ENCODE data around the gene CHRDL2.

Gene CHRDL2

DNA sequence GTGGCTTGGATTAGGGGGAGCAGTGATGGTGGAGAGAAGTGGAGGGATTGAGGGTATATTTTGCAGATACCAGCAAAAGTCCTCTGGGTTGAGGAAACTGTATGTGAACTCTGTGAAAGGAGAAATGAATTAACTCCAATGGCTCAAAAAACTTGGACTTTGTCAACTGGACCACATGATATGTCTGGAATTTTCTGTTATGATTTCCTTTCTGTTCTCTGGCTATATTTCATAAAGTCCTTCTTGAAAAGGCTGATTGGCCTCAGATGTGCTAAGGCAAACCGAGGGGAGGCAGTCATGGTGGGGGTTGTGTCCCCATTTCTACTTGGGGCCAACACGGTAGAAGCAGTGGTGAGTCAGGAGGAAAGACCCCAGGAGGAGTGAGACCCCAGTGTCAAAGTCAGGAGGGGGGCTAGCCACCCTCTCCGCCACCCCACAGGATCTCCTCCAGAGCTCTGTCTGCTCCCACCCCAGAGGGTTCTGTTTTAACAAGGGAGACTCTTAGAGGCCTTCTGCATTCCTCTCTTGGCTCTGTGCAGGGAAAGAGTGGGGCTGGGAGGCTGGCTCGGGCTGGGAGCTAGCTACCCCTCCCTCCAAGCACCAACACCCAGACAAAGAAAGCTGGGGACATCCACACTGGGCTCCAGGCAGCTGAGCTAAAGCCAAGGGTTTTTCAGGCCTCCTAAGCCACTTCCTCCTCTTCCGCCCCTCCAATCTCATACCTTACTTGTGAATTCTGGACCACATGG, 13.8 kb downstream of the CHRDL2 start:
- no peak for DNase-seq (ENCODE audit: low read depth)

DNA sequence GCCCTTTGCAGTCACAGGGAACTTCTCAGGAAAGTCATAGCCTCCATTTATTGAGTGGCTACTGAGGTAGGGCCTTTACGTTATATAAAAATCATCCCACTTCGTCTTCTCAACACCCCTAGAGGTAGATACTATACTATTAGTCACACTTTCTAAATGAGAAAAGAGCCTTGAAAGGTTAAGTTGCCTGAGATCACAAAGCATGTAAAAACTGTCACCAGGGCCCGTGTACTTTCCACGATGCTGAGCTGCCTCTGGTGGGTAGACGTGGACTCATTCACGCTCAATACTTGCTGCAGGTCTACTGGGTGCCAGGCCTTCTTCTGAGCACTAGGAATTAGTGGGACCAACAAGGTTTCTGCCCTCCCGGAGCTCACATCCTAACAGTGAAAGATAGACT, 16.3 kb downstream of the CHRDL2 start:
- DNase-seq (ENCODE audit: low read depth) = no peak
- H3K4me3 ChIP-seq (ENCODE audit: low read depth, low read length) = no peak overlapping the region

More for the DNA sequence above, 13.8 kb downstream of the CHRDL2 start:
- H3K4me3 ChIP-seq (ENCODE audit: low read depth, low read length) = no peak overlapping the region

DNA sequence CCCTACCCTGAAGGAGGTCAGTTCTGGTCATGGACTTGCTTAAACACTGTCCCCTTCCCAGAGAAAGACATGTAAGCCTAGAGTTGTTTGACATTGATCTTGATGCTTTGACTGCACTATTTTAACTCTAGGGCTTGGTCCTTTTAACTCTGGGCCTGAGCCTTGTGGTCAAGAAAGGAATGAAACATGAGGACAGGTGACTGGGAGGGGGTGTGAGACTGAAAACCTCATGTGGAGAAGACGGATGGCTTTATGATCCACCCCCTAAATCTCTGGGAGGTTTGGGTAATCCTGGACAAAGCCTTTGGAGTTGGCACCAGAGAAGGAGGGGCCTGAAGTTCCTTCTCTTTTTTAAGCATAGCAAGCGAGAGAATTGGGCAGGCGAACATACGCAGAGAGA, 17.5 kb downstream of the CHRDL2 start:
- H3K4me3 ChIP-seq (ENCODE audit: low read depth, low read length) = no peak overlapping the region

DNA sequence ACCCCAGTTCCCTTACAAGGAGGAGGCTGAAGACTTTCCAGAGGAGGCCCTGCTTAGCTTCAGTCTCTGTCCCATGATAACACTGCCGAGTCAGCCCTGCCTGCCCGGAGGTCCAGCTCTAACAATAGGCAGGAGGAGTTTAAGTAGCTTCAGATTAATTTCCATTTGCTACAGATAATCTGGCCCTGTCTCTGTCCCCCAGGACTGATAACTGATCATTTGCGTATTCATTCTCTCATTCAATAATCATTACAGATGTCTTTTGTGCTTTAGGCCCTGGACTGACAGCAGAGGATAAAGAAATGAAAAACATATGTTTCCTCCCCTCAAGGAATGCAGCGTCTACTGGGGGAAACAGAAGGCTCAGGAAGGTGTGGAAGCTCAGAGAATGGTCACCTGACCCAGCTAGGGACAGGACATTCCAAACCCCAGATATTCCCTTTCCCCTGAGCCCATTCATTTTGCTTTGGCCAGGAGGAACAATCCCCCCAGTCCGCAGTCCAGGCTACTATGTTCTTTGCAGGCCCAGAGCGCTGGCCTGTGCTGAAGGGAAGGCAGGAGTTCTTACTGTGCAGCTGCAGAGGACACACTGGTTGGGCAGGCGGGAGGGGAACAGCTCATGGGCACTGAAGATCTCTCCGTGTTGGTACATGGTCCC, 20.8 kb downstream of the CHRDL2 start:
- H3K4me3 ChIP-seq (ENCODE audit: low read depth, low read length) = no peak overlapping the region
- no peak for DNase-seq (ENCODE audit: low read depth)

More for the DNA sequence above, 17.5 kb downstream of the CHRDL2 start:
- DNase-seq (ENCODE audit: low read depth) = no peak

DNA sequence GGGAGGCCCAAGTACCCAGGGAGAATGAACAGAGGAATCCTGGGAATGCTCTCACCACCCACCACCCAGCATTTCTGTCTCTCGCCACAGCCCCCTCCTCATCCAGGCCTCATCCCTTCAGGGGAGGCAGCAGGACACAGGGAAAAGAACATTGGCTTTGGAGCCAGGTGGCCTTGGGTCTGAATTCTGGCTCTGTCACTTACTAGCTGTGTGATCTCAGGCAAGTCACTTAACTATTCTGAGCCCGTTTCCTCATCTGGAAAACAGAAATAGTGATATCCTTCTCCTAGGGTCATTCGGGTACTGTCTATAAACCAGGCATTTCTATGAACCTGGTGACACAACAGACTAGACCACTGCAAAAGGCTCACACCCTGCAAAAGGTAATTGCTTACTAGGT, 22.1 kb downstream of the CHRDL2 start:
- no peak for DNase-seq (ENCODE audit: low read depth)
- no peak overlapping the region for H3K4me3 ChIP-seq (ENCODE audit: low read depth, low read length)

DNA sequence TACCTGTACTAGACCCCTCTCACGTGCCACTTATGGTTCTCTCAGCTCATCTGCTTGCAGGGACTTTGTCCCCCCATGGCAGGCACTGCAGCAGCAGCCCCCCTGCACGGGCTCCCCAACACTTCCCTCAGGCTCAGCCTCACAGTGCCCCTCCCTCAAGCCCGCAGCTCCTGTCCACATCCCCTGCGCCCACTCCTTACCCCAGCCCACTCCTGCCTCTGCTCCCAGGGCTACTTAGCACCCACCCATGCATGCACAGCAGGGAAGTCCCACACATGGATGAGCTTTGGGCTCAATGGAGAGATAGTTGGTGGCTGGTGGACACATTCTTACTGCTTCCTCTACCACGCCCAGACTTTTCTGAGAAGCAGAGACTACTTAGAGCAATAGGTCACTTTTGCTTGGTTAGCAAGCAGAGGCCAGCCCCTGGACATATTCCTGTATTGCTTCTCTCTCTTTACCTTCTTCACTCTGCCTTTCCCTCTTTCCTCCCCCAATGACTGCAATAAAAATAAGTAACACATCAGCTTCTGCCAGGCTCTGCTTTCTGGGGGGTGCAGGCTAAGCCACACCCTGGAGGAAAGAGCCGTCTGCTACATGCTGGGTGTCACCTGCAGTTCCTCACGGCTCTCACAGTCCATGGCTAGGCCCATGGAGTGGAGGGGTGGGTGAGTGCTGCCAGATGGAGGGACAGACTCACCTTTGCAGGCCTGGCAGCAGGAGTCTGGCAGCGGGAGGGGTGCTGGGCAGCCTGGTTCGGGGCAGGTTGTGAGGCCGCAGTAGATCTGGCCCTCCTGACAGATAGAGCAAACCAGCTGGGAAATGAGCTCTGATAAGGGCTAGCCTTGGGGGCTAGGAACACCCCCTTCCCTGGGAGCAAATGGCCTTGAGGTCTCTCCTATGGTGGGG, 23.4 kb downstream of the CHRDL2 start:
- H3K4me3 ChIP-seq (ENCODE audit: low read depth, low read length) = no peak overlapping the region
- DNase-seq (ENCODE audit: low read depth) = no peak

DNA sequence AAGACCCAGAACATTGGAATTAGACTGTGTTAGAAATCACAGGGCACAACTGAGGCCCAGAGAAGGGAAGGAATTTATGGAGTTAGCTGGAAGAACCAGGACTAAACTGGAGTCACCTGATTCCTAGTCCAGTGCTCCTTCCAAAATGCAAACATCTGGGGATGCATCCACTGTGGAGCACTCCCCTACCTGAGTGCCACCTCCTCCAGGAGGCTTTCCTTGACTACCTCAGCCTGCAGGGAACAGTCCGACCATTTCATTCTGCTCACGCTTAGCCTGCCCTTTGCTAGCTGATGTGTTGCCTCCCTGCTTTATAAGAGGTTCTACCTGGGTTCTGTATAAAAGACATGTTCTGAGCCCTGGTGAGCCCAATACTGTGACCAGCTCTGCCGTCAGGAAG, 24.0 kb downstream of the CHRDL2 start:
- DNase-seq (ENCODE audit: low read depth) = no peak

DNA sequence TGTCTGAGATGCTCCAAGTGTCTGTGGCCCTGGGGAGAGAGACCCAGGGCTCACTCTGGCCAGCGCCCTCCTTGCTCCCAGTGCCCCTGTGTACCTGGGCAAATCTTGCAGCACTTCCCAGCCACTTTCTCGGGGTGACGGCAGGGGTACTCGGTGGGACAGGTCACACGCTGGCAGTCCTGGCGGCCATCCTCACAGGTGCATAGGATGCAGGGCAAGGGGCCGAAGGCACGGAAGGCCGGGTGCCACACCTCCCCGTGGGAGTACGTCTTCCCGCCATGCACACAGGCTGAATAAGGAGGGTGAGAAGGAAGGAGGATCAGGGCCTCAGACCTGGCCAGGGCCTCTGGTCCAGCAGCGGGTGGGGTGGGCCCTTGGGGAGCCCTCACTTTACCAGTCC, 28.0 kb downstream of the CHRDL2 start:
- no peak for DNase-seq (ENCODE audit: low read depth)
- no peak overlapping the region for H3K4me3 ChIP-seq (ENCODE audit: low read depth, low read length)

More for the DNA sequence above, 24.0 kb downstream of the CHRDL2 start:
- H3K4me3 ChIP-seq (ENCODE audit: low read depth, low read length) = no peak overlapping the region

DNA sequence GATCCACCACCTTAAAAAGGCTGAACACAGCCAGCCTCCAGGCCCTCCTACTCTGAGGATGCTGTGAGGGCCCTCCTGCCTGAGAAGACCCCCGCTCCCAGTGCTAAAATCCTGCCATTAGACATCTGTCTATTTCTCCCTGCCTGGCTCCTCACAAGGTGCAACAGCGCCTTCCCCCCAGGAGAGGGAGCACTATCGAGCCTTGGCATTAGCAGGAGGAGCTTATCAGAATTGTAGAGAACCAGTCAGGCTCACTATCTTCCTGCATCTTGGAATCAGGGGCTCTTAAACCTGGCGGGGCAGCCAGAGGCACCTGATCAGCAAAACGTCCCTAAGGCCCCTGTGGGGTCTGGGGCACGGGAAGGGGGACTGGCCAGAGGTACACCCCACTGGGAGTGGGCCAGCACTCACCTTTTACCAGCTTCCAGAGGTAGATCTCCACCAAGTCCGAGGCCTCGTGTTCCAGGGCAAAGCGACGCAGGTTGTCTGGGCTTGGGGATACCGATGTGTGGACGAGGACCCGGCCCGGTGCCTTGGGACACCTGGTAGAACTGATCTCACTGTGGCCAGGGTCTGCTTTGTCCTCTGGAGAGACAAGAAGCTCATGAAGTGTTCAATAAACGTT, 28.7 kb downstream of the CHRDL2 start:
- DNase-seq (ENCODE audit: low read depth) = no peak
- H3K4me3 ChIP-seq (ENCODE audit: low read depth, low read length) = no peak overlapping the region

DNA sequence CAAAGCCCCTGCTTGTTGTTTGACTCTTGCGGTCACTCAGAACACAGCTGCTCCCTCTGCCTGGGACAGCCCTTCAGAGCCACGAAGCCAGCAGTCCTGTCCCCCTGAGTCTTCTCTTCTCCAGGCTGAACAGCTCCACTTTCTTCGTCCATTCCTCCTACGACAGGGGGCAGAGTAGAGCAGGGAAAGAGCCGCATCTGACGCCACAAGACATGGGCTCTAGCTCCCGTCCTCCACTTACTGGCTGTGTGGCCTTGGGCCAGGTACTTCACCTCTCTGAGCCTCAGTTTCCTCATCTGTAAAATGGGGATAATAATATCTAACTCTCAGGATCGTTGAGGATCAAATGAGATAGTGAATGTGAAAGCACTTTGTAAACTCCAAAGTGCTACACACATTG, 29.9 kb downstream of the CHRDL2 start:
- no peak for DNase-seq (ENCODE audit: low read depth)
- no peak overlapping the region for H3K4me3 ChIP-seq (ENCODE audit: low read depth, low read length)

DNA sequence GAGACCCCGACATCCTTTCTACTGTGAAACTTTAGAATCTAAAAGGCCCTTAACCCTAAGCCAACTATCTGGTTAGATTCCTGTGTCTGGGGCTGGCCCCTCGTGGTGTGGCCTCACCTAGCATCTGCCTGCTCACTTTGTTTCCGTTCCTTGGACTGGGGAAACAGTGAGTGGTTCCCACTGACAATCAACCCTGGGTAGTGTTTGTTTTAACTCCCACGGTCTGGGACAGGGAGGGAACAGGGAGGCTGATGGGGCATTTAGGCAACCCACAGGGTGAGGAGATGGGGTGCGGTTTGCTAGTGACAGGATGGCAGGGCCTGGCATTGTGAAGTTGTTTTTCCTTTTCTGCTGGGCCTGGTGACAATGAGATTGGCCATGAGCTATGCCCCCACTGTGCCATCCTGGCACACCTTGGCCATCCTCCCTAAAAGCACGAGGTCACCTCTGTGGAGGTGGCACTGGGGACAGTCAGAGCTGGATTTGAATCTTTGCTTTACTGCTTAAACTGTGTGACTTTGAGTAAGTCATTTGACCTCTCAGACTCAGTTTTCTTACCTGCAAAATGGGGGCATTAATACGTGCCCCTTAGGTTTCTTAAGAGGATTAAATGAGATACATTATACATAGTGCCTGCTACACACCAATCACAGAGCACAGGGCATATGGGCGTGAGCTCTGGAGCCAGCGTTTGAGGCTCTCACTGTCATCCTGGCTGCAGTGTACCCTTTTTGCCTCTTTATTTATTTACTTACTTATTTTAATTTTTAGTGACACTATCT, 31.4 kb downstream of the CHRDL2 start:
- H3K4me3 ChIP-seq (ENCODE audit: low read depth, low read length) = no peak overlapping the region
- no peak for DNase-seq (ENCODE audit: low read depth)

DNA sequence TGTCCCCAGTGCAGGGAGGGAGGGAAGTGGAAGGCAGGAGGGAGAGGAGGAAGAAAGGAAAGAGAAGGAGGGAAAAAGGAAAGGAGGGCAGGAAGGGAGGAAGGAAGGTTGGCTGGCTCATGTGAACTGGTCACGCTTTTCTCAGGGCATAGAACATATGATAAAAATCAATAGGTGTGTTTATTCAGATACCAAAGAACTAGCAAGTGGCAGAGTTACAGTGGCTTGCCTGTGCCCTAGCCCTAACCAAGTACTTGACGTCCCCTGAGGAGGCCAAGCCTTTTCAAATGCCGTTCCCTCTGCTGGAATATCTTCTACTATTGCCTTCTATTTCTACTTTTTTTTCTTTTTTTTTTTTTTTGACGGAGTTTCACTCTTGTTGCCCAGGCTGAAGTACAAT, 33.5 kb downstream of the CHRDL2 start:
- no peak overlapping the region for H3K4me3 ChIP-seq (ENCODE audit: low read depth, low read length)

DNA sequence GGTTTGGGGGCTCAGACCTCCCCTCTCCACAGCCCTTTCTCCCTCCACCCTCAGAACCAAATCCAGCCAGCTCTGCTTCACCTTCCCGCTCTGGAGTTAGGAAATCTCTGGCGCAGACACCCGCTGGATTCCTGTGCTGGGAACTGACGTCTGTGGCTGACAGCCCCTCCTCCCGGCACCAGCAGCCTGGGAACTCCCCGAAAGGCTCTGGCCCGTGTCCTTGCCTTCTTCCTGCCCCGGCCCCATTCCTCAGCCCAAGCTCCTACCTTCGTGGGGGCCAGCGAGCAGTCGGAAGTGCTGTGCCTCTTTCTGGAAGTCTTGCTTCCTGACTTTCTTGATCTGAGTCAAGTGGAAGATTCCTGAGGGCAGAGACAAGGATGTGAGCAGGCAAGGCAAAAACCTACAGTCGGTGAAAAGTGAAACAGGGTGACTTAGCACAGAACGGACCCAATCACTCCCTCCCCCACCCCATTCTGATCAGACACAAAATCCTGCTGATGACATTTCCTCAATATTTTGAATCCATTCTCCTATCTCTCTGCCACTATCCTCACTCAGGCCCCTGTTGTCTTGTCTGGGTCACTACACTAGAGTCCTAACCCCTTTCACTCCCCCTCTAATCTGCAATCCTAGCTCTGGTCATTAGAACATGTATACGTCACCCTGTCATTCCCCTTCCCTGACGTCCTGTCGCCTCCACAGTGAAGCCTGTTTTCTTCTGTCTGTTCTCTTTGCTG, 34.1 kb downstream of the CHRDL2 start:
- H3K4me3 ChIP-seq (ENCODE audit: low read depth, low read length) = no peak overlapping the region
- DNase-seq (ENCODE audit: low read depth) = peak; percentile 92

More for the DNA sequence above, 33.5 kb downstream of the CHRDL2 start:
- DNase-seq (ENCODE audit: low read depth) = no peak

DNA sequence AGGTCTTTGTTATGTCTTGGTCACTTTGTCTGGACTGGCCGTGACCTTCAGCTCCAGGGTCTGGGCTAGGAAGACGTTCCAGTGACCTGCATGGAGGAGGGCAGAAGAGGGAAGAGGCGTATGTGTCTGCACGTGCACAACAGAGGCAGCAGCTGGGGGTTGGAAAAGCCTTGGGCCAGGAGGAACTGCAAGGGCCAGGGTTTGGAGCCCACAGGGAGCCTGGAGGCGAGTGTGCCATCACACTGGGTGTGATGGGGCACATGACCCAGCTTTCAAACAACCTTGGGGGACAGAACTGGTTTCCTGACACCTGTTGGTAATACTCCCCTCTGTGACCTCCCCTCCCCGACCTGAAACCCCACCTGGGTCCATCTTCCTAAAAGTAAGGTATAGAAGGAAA, 34.7 kb downstream of the CHRDL2 start:
- no peak overlapping the region for H3K4me3 ChIP-seq (ENCODE audit: low read depth, low read length)
- no peak for DNase-seq (ENCODE audit: low read depth)

DNA sequence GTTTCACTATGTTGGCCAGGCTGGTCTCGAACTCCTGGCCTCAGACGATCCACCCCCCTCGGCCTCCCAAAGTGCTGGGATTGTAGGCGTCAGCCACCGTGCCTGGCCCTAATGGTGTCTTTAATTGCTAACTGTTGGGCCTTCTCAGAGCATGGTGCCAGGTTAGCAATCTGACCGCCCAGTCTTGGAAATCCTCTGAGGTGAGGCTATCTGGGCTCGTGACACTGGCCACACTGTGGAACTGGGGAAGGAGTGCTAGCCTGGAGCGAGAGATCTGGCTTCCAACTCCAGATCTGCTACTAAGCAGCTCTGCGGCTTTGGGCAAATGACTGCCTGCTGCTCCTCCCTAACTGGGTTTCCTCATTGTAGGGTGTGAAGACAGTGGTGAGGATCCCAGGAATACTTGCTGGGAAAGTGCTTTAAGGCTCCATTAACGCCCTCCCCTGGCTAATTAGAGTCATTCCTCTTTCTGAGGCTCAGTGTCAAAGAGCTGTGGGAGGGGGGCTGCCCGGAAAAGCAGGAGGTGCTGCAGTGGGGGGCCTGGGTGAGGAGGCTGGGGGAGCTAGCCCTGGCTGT, 35.4 kb downstream of the CHRDL2 start:
- H3K4me3 ChIP-seq (ENCODE audit: low read depth, low read length) = no peak overlapping the region
- DNase-seq (ENCODE audit: low read depth) = no peak

DNA sequence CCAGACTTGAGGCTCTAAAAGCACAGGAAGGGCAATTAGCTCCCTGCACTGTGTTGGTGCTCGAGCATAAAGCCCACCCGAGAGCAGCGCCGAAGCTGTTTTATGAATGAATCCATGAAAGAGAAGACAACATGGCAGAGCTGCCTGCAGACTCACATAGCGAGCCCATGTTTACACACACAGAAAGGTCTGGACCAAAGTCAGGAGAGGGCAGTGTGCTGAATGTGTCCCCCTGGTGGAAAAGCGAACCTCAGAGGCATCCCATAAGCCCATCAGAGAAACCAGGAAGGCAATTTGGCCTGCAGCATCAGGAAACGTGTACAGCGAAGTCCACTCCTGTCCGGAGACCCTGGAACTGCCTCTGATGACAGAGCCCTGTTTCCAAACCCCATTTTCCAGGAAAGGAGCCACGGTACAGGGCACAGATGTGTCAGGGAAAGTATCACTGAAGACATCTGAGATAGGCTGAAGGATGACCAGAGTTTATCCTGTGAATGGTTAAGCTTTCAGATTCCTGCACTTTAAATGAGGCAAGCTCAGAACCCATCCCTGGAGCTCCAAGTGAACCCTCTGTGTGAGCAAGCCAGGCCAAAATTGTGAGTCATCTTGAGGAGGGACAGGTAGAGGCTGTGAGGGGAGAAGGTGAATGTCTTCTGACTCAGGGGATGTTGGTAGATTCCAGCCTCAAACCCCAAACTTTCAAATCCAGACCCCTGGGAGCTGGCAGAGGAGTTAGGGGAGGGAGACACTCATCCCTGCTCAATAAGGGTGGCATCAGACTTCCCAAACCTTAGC, 36.9 kb downstream of the CHRDL2 start:
- DNase-seq (ENCODE audit: low read depth) = no peak
- no peak overlapping the region for H3K4me3 ChIP-seq (ENCODE audit: low read depth, low read length)

DNA sequence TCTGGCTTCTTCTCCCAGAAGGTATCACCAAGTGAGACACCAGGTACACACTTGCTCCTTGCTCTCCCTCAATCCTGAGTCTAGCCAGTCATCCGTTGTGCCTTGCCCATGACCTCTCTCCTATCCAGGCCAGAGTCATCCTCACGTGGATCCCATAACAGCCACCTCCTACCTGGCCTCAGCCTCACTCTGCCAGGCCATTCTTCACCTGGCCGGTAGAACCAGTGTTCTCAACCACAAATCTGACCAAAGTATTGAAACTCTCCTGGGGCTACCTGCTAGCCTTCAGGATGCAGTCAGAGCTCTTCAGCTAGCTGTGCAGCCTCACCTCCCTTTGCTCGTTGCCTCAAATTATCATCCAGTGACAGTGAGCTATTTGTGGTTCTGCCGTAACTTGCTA, 37.7 kb downstream of the CHRDL2 start:
- H3K4me3 ChIP-seq (ENCODE audit: low read depth, low read length) = no peak overlapping the region
- DNase-seq (ENCODE audit: low read depth) = no peak

All from skeletal muscle cell (primary cell).